PC-3 (cell line): ENCODE measurements around the gene NIPSNAP3A. TPM values are rescaled to one million over a fixed set of nuclear protein-coding genes. Genes with fewer than 3 reads are reported as not detected.

Experiments used
- ATAC-seq: fragments of 200-7000 bp; cut with Tn5 transposase; 2 replicates; pipeline ENCODE4 v1.9.1; 2020; ENCODE audit warnings: mild to moderate bottlenecking, moderate library complexity
- BruUV-seq: library from RNA; stranded (reverse); fragments of 400-500 nt; replicated peaks from 2 replicates; lab custom pipeline; 2021; lab: Mats Ljungman, UMichigan
- CTCF ChIA-PET: fragments of 300-600 bp; sonication (Branson Sonifier 250); formaldehyde crosslinking; loops from one replicate; lab custom pipeline; 2022; ENCODE audit warnings: antibody characterized with exemption; lab: Charles Lee
- POLR2A ChIA-PET: fragments of 300-600 bp; sonication (Branson Sonifier 250); formaldehyde crosslinking; loops from one replicate; lab custom pipeline; 2022; ENCODE audit warnings: antibody characterized with exemption; ENCODE audit not compliant: unreplicated experiment; lab: Charles Lee
- DNase-seq: peaks from one replicate; pipeline ENCODE4 v3.0.0-alpha.2; 2015
- H2AFZ ChIP-seq: fragments of 300-600 bp; sonication (generic); 2 replicates; pipeline ENCODE4 v1.6.0; 2016; ENCODE audit warnings: antibody characterized with exemption, low read length
- H3F3A ChIP-seq: fragments of 300-600 bp; sonication (generic); one replicate; pipeline ENCODE4 v1.6.0; 2017; ENCODE audit warnings: antibody characterized with exemption, low read length, control low read depth, mild to moderate bottlenecking; ENCODE audit not compliant: unreplicated experiment
- H3K27ac ChIP-seq: fragments of 300-600 bp; sonication (generic); 2 replicates; pipeline ENCODE4 v1.5.1; 2016; ENCODE audit warnings: mild to moderate bottlenecking, low read length
- H3K27me3 ChIP-seq: fragments of 300-600 bp; sonication (generic); 2 replicates; pipeline ENCODE4 v1.6.1; 2016; ENCODE audit warnings: low read length, mixed read lengths
- H3K36me3 ChIP-seq: fragments of 300-600 bp; sonication (generic); 2 replicates; pipeline ENCODE4 v1.6.1; 2016; ENCODE audit warnings: low read depth, mixed run types, low read length, mixed read lengths
- H3K4me1 ChIP-seq: fragments of 300-600 bp; sonication (generic); 2 replicates; pipeline ENCODE4 v1.5.1; 2016; ENCODE audit warnings: low read length; ENCODE audit not compliant: insufficient read depth
- H3K4me2 ChIP-seq: fragments of 300-600 bp; sonication (generic); 2 replicates; pipeline ENCODE4 v1.6.0; 2016; ENCODE audit warnings: low read length
- H3K4me3 ChIP-seq: fragments of 300-600 bp; sonication (generic); 2 replicates; pipeline ENCODE4 v1.5.1; 2016; ENCODE audit warnings: mild to moderate bottlenecking, low read length, mixed read lengths
- H3K79me2 ChIP-seq: fragments of 300-600 bp; sonication (generic); 2 replicates; pipeline ENCODE4 v1.6.1; 2017; ENCODE audit warnings: low read length, mixed read lengths
- H3K9ac ChIP-seq: fragments of 300-600 bp; sonication (generic); 2 replicates; pipeline ENCODE4 v1.6.0; 2016; ENCODE audit warnings: mild to moderate bottlenecking, low read length
- H3K9me2 ChIP-seq: fragments of 300-600 bp; sonication (generic); replicated peaks from 2 replicates; pipeline ENCODE4 v1.6.1; 2016; ENCODE audit warnings: mixed run types, low read length, mixed read lengths
- H3K9me3 ChIP-seq: fragments of 300-600 bp; sonication (generic); 2 replicates; pipeline ENCODE4 v1.6.1; 2016; ENCODE audit warnings: low read length, mixed read lengths
- H4K20me1 ChIP-seq: fragments of 300-600 bp; sonication (generic); 2 replicates; pipeline ENCODE4 v1.6.1; 2016; ENCODE audit warnings: low read length, mixed read lengths
- CTCF ChIP-seq: fragments of 300-600 bp; sonication (generic); conservative IDR thresholded peaks from 2 replicates; pipeline ENCODE4 v1.5.1; 2017; ENCODE audit warnings: antibody characterized with exemption, low read depth, mild to moderate bottlenecking, low read length
- EZH2 ChIP-seq: fragments of 300-600 bp; sonication (generic); IDR thresholded peaks from one replicate; pipeline ENCODE4 v1.6.1; 2017; ENCODE audit warnings: antibody characterized with exemption, mild to moderate bottlenecking, low read length; ENCODE audit not compliant: unreplicated experiment
- EZH2phosphoT487 ChIP-seq: fragments of 300-600 bp; sonication (generic); IDR thresholded peaks from 2 replicates; pipeline ENCODE4 v1.6.1; 2018; ENCODE audit warnings: mild to moderate bottlenecking, antibody characterized with exemption, low read length, borderline replicate concordance
- intact Hi-C: fragments of 100-400 bp; cut with micrococcal nuclease; formaldehyde crosslinking; loops from 2 replicates; pipeline ENCODE4 v1.9.0; 2023
- total RNA-seq: library from RNA; depleted of rRNA; stranded (reverse); fragments of >200 nt; gene quantifications from 2 replicates; pipeline ENCODE4 v1.2.3, GENCODE V29; 2014

Gene NIPSNAP3A
- total RNA-seq, 1 experiment from 2014 or later: 9.1 TPM

GRCh38 chr9:104746285-104746684 is 1.2 kb upstream of the NIPSNAP3A start:
- intact Hi-C loops: no loop called here
- POLR2A ChIA-PET: interaction anchor here (0.6 kb wide), 1 partner anchor 656 kb away, joined by 3 read pairs; no protein-coding TSS in a partner anchor
- H3K9me3 ChIP-seq: no peaks in the 10 kb centered on the region
- H4K20me1 ChIP-seq: no peaks in the 10 kb centered on the region
- H3K79me2 ChIP-seq: peaks cover 15% of the 10 kb centered on the region
- CTCF ChIA-PET: no interaction called here
- H3K4me1 ChIP-seq: peaks cover 14% of the 10 kb centered on the region
- H2AFZ ChIP-seq: no peak overlapping the region
- H3K9me2 ChIP-seq: no peaks in the 10 kb centered on the region
- no peak overlapping the region for H3K9ac ChIP-seq
- no peak overlapping the region for H3K27ac ChIP-seq
- no TSS peak for BruUV-seq
- no peaks in the 10 kb centered on the region for H3K36me3 ChIP-seq
- DNase-seq (no peak), ATAC-seq (no peak)
- H3F3A ChIP-seq: no peaks in the 10 kb centered on the region
- no peak for TF ChIP-seq CTCF
- no peak for TF ChIP-seq EZH2phosphoT487
- TF ChIP-seq EZH2: no peak
- peak overlapping the region; percentile 85 for H3K4me2 ChIP-seq
- peak overlapping the region; percentile 88; the same call in 1 of the 2 replicates for H3K4me3 ChIP-seq
- H3K27me3 ChIP-seq: no peaks in the 10 kb centered on the region

GRCh38 chr9:104746798-104747197 is 685 bp upstream of the NIPSNAP3A start:
- Histone ChIP-seq H3F3A (no peaks in the 10 kb centered on the region), H3K9ac (peak overlapping the region; percentile 90), H3K27ac (no peak overlapping the region), H3K9me2 (no peaks in the 10 kb centered on the region), H3K79me2 (peaks cover 15% of the 10 kb centered on the region), H3K9me3 (no peaks in the 10 kb centered on the region), H2AFZ (peak overlapping the region; percentile 98), H3K4me1 (peaks cover 13% of the 10 kb centered on the region), H3K36me3 (no peaks in the 10 kb centered on the region), H3K4me3 (peak overlapping the region; percentile 88), H3K4me2 (peak overlapping the region; percentile 85), H3K27me3 (no peaks in the 10 kb centered on the region), H4K20me1 (no peaks in the 10 kb centered on the region)
- ChIA-PET CTCF (no interaction called here), POLR2A (interaction anchor here (0.6 kb wide), 2 partner anchors 82 to 656 kb away, joined by 3 read pairs; no protein-coding TSS in a partner anchor)
- intact Hi-C loops: no loop called here
- no peak for DNase-seq
- TF ChIP-seq EZH2phosphoT487 (no peak), EZH2 (no peak), CTCF (no peak)
- no peak for ATAC-seq
- BruUV-seq: no TSS peak

GRCh38 chr9:104747245-104747564 is 278 bp upstream of the NIPSNAP3A start:
- Histone ChIP-seq H3K79me2 (peaks cover 15% of the 10 kb centered on the region), H3K27me3 (no peaks in the 10 kb centered on the region), H3K4me1 (peaks cover 13% of the 10 kb centered on the region), H2AFZ (peak overlapping the region; percentile 98), H3K4me2 (peak overlapping the region; percentile 85), H3K9me2 (no peaks in the 10 kb centered on the region), H3K4me3 (peak overlapping the region; percentile 88), H3K9ac (peak overlapping the region; percentile 90), H3K36me3 (no peaks in the 10 kb centered on the region), H4K20me1 (no peaks in the 10 kb centered on the region), H3K9me3 (no peaks in the 10 kb centered on the region), H3K27ac (peak overlapping the region; percentile 76), H3F3A (no peaks in the 10 kb centered on the region)
- CTCF ChIA-PET: no interaction called here
- TF ChIP-seq EZH2: no peak
- intact Hi-C loops: no loop called here
- BruUV-seq: TSS peak; percentile 75
- POLR2A ChIA-PET: interaction anchor here (0.6 kb wide), 1 partner anchor 83 kb away, joined by 3 read pairs; no protein-coding TSS in a partner anchor
- peak; percentile 31 for ATAC-seq
- DNase-seq: peak; percentile 5
